ENCODE data around the gene GYG1.

- TF ChIP-seq CTCF (IDR thresholded peaks at IDR 0.05) = no peak
- no peak for TF ChIP-seq EZH2 (IDR thresholded peaks at IDR 0.05; ENCODE audit: borderline replicate concordance, insufficient read depth, low read depth, low read length, poor library complexity, severe bottlenecking)
These were observed 21.1 kb upstream of the GYG1 start for GRCh38 chr3:148970271-148970670.
